Upper lobe of right lung (tissue), 1 donor: ENCODE results near the gene PSKH1. TPM values are rescaled to one million over a fixed set of nuclear protein-coding genes. Genes with fewer than 3 reads are reported as not detected.

ENCODE experiments used
- ATAC-seq: fragments of 200-7000 bp; cut with Tn5 transposase; one replicate; pipeline ENCODE4 v1.9.1; 2020; ENCODE audit warnings: mild to moderate bottlenecking, moderate library complexity
- DNase-seq: peaks from one replicate; pipeline ENCODE4 v3.0.0-alpha.2; 2020
- H3K27ac ChIP-seq: fragments of 200-600 bp; one replicate; pipeline ENCODE4 v1.8.0; 2022
- H3K27me3 ChIP-seq: fragments of 200-600 bp; one replicate; pipeline ENCODE4 v1.8.0; 2022; ENCODE audit warnings: mild to moderate bottlenecking
- H3K36me3 ChIP-seq: fragments of 200-600 bp; one replicate; pipeline ENCODE4 v1.8.0; 2022
- H3K4me1 ChIP-seq: fragments of 200-600 bp; one replicate; pipeline ENCODE4 v1.8.0; 2022
- H3K4me3 ChIP-seq: fragments of 200-600 bp; one replicate; pipeline ENCODE4 v1.8.0; 2022; ENCODE audit warnings: mild to moderate bottlenecking
- H3K9me3 ChIP-seq: fragments of 200-600 bp; one replicate; pipeline ENCODE4 v1.8.0; 2022
- intact Hi-C: fragments of 100-400 bp; cut with DNase I; formaldehyde crosslinking; loops from one replicate; pipeline ENCODE4 v1.11.0; 2022
- total RNA-seq: library from RNA; stranded (reverse); fragmentation: NEBNext Ultra II Directional; extraction: Animal tissue kit (Norgen Biotek cat#: 25700); gene quantifications from one replicate; pipeline ENCODE4 v1.2.1, GENCODE V29; 2021
- TF ChIP-seq, protein P1 (sequence below): fragments of 200-600 bp; IDR thresholded peaks from one replicate; pipeline ENCODE4 v1.8.0; 2022; ENCODE audit warnings: antibody characterized with exemption
- donor health status: DM: no; HTN: yes; CAD: no; lungs with severe emphysema.

PSKH1 gene
- total RNA-seq, 1 donor from 2014 or later = 29.7 TPM

DNA sequence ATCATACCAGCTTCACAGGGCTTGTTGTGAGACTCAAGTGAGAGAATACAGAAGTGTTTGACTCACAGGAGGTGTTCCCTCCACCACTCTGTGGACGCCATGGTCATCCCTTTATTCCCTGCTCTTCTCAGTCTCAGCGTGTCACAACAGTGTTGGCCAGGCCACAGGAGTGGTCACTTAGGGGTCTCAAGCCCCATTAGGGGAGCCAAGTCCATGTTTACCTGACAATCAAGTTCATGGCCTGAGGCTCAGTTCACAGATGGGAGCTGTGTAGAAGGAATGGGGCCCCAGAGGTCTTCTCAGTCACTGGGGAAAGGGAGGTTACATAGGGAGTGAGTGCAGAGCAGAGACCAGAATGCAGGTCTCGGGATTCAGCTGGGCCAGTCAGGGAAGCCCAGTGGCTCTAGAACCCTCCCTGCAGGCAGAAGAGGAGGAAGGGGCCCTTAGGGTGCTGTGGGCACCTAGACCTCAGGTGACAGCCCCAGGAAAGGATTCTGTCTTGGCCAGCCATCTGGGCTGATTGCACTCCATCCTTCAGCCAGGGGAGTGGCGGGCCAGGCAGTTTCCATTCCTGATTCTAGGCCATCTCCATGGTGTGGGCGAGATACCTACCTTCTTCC, 36.0 kb upstream of the PSKH1 start:
- Histone ChIP-seq H3K4me1 (peaks cover 20% of the 10 kb centered on the region), H3K27ac (peak overlapping the region; percentile 89), H3K4me3 (no peak overlapping the region), H3K9me3 (no peaks in the 10 kb centered on the region), H3K36me3 (peaks cover 11% of the 10 kb centered on the region), H3K27me3 (no peaks in the 10 kb centered on the region)
- ATAC-seq = no peak
- intact Hi-C loops = no loop called here
- no peak for DNase-seq
- TF ChIP-seq, protein P1, sequence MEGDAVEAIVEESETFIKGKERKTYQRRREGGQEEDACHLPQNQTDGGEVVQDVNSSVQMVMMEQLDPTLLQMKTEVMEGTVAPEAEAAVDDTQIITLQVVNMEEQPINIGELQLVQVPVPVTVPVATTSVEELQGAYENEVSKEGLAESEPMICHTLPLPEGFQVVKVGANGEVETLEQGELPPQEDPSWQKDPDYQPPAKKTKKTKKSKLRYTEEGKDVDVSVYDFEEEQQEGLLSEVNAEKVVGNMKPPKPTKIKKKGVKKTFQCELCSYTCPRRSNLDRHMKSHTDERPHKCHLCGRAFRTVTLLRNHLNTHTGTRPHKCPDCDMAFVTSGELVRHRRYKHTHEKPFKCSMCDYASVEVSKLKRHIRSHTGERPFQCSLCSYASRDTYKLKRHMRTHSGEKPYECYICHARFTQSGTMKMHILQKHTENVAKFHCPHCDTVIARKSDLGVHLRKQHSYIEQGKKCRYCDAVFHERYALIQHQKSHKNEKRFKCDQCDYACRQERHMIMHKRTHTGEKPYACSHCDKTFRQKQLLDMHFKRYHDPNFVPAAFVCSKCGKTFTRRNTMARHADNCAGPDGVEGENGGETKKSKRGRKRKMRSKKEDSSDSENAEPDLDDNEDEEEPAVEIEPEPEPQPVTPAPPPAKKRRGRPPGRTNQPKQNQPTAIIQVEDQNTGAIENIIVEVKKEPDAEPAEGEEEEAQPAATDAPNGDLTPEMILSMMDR = no peak

DNA sequence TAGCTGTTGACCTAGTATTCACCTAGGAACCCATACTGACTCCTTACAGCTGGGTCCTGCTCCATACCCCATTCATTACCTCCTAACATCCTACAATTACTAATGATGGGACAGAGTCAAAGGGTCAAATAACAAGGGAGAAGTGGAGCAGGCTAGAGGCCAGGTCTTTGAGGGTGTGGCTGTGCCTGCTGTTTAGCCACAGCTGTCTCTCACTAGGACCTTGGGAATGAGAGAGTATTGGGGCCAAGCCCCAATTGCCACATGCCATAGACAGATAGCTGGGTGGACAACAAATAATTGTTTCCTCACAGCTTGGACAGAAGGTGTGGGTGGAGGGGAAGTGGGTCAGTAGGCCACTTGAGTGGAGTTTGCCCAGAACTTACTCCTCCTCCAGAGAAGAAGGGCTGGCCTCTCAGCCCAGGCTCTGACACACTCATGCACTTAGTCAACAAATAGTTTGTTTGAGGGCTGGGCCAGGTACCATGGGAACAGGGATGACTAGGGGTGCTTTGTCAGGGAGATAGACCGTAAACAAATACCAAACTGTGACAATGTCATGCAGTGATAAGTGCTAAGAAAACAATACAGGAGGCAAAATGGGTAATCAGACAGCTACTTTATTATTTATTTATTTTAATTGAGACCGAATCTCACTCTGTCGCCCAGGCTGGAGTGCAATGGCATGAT, 35.4 kb upstream of the PSKH1 start:
- Histone ChIP-seq H3K27ac (peak overlapping the region; percentile 89), H3K4me3 (no peak overlapping the region), H3K4me1 (peaks cover 20% of the 10 kb centered on the region), H3K9me3 (no peaks in the 10 kb centered on the region), H3K27me3 (no peaks in the 10 kb centered on the region), H3K36me3 (peaks cover 11% of the 10 kb centered on the region)
- peak; percentile 97 for ATAC-seq
- intact Hi-C loops = no loop called here
- TF ChIP-seq, protein P1 = no peak
- DNase-seq = peak; percentile 84

DNA sequence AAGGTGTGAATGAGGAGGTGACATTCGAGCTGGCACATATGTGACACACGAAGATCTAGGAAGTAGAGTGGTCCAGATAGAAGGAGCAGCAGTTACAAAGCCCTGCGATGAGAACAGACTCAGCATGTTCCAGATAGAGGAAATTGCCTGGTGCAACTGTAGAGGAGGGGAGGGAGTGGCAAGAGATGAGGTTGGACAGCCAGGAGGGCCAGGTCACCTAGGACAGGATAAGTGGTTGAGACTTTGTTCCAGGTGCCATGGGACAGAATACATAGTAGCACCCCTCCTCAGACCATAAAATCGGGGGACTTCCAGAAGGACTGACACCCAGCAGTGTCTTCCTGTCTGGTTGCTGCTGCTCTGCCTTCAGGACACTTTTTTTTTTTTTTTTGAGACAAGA, 34.6 kb upstream of the PSKH1 start:
- no peak overlapping the region for H3K4me3 ChIP-seq
- no peaks in the 10 kb centered on the region for H3K9me3 ChIP-seq
- no peak for DNase-seq
- no peaks in the 10 kb centered on the region for H3K27me3 ChIP-seq
- TF ChIP-seq, protein P1 = no peak
- H3K4me1 ChIP-seq = peaks cover 22% of the 10 kb centered on the region
- H3K36me3 ChIP-seq = peaks cover 11% of the 10 kb centered on the region
- peak; percentile 43 for ATAC-seq
- peak overlapping the region; percentile 89 for H3K27ac ChIP-seq
- intact Hi-C loops = no loop called here

DNA sequence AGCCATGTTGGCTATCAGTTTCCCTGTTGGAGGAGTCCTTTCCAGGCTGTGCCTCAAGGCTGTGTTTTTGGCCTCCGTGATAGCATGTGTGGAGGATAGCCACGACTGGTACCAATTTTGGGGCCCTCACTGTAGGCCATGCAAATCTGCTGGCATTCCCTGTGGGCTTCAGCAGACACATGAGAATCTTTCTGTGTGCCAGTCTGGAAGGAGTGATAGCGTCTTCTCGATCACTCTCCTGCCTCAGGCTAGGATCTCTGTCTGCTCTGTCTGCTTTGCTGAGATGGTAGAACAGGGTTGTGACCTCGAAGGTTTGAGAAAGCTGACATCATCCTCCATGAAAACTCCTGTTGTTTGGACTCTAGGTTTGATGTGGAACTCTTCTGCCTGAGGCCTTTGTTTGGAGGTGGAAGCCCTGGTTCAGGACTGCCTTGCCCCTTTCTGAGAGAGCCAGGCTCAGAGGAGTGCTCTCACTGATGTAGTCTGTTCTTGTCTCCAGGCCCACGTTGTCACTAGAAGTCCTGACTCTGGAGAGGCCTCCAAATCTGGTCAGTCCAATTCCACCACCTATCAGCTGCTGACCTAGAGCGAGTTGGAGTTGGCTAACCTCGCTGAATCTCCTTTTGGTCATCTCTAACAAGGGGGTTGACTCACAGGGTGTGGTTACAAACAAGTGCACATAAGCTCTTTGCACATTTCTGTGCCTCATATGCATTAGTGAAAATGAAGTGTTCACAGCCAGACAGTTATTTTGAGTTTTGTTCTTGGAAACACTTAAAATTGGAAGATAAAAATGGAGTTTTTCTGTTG, 32.3 kb upstream of the PSKH1 start:
- no peaks in the 10 kb centered on the region for H3K9me3 ChIP-seq
- H3K36me3 ChIP-seq = peaks cover 19% of the 10 kb centered on the region
- no peaks in the 10 kb centered on the region for H3K27me3 ChIP-seq
- intact Hi-C loops = no loop called here
- H3K27ac ChIP-seq = no peak overlapping the region
- peaks cover 25% of the 10 kb centered on the region for H3K4me1 ChIP-seq
- TF ChIP-seq, protein P1 = no peak
- ATAC-seq (no peak), DNase-seq (no peak)
- no peak overlapping the region for H3K4me3 ChIP-seq

DNA sequence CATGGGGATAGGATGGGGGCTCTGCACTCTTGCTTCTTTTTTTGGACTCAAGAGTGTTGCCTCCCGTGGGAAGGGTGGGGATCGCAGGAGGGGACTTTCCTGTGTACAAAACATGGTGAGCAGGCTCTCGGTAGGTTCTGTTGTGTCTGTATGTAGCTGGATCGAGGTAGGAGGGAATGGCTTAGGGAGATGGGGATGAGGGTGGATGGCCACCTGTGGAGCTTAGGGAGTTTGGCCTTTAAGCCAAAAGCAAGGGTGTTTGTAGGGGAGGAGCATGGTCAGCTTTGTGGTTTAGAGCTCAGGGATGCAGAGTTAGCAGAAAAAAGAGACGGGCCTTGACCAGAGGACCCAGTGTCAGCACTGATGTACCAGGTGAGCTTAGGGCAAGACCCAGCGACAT, 31.2 kb upstream of the PSKH1 start:
- DNase-seq (no peak), ATAC-seq (no peak)
- H3K9me3 ChIP-seq = no peaks in the 10 kb centered on the region
- no peak overlapping the region for H3K27ac ChIP-seq
- H3K27me3 ChIP-seq = no peaks in the 10 kb centered on the region
- TF ChIP-seq, protein P1 = no peak
- H3K4me3 ChIP-seq = no peak overlapping the region
- peaks cover 30% of the 10 kb centered on the region for H3K36me3 ChIP-seq
- intact Hi-C loops = no loop called here
- peaks cover 21% of the 10 kb centered on the region for H3K4me1 ChIP-seq
